B cell (primary cell): ENCODE results near the gene TDRD9. TPM values are rescaled to one million over a fixed set of nuclear protein-coding genes. Genes with fewer than 3 reads are reported as not detected.

ENCODE experiments used
- ATAC-seq: fragments of 200-7000 bp; cut with Tn5 transposase; one replicate; pipeline ENCODE4 v1.10.0; 2021; ENCODE audit warnings: low read depth, mild to moderate bottlenecking, moderate number of reproducible peaks, moderate library complexity
- CTCF ChIA-PET: fragments of 350-600 bp; sonication (Branson Sonifier 250); formaldehyde crosslinking; loops from one replicate; lab custom pipeline; 2021; ENCODE audit warnings: antibody characterized with exemption, inconsistent platforms; lab: Charles Lee
- POLR2A ChIA-PET: fragments of 350-600 bp; sonication (Branson Sonifier 250); formaldehyde crosslinking; loops from one replicate; lab custom pipeline; 2021; ENCODE audit warnings: antibody characterized with exemption; lab: Charles Lee
- DNase-seq: peaks from one replicate; pipeline ENCODE4 v3.0.0; 2013
- H2AFZ ChIP-seq: 2 replicates; pipeline ENCODE4 v1.6.1; 2012; ENCODE audit warnings: mild to moderate bottlenecking, low read depth, low read length; ENCODE audit not compliant: insufficient read depth, poor library complexity, severe bottlenecking
- H3K27ac ChIP-seq, 2 donors: 1 replicate in 1 of 2; 2 replicates in 1 of 2; pipeline ENCODE4 v1.5.1; 2012 to 2013; ENCODE audit warnings: low read length in 2 of 2, mild to moderate bottlenecking in 2 of 2, moderate library complexity in 1 of 2
- H3K27me3 ChIP-seq, 4 experiments: fragments of 200-600 bp in 1 of 4; sonication (generic) in 1 of 4; replicated peaks in 1 of 4; 1 replicate in 2 of 4; 2 replicates in 2 of 4; pipeline versions ENCODE4 v1.6.1 to v1.7.0; 2013 to 2016; ENCODE audit warnings: low read length in 3 of 4, mild to moderate bottlenecking in 2 of 4, mixed read lengths in 1 of 4, moderate library complexity in 1 of 4; ENCODE audit not compliant: insufficient read depth in 4 of 4, control insufficient read depth in 3 of 4; ENCODE audit errors: control extremely low read depth in 1 of 4
- H3K36me3 ChIP-seq, 2 experiments: replicated peaks in 1 of 2; 1 replicate in 1 of 2; 2 replicates in 1 of 2; pipeline versions ENCODE4 v1.6.1 to v1.7.1; 2013; ENCODE audit warnings: low read length in 1 of 2; ENCODE audit not compliant: insufficient read depth in 2 of 2, control insufficient read depth in 1 of 2; ENCODE audit errors: control extremely low read depth in 1 of 2, extremely low read depth in 1 of 2
- H3K4me1 ChIP-seq, 2 donors: fragments of 200-600 bp in 1 of 2; sonication (generic) in 1 of 2; 1 replicate in 1 of 2; 2 replicates in 1 of 2; pipeline versions ENCODE4 v1.5.1 to v1.6.1; 2013 to 2017; ENCODE audit warnings: low read length in 2 of 2; ENCODE audit not compliant: control insufficient read depth in 2 of 2, insufficient read depth in 2 of 2
- H3K4me2 ChIP-seq: replicated peaks from 2 replicates; pipeline ENCODE3; 2012; ENCODE audit warnings: mild to moderate bottlenecking, low read depth, low read length; ENCODE audit not compliant: poor library complexity, severe bottlenecking
- H3K4me3 ChIP-seq, 5 experiments: fragments of 200-600 bp in 1 of 5; sonication (generic) in 1 of 5; 1 replicate in 3 of 5; 2 replicates in 2 of 5; pipeline versions ENCODE4 v1.5.1 to v1.7.0; 2011 to 2016; ENCODE audit warnings: low read length in 4 of 5, mild to moderate bottlenecking in 4 of 5, low read depth in 2 of 5, control low read depth in 1 of 5, moderate library complexity in 1 of 5; ENCODE audit not compliant: insufficient read depth in 1 of 5; ENCODE audit errors: control extremely low read depth in 1 of 5, extremely low read depth in 1 of 5
- H3K79me2 ChIP-seq: fragments of 200-600 bp; sonication (generic); one replicate; pipeline ENCODE4 v1.6.0; 2016; ENCODE audit warnings: low read length; ENCODE audit not compliant: control insufficient read depth, insufficient read depth
- H3K9ac ChIP-seq: fragments of 200-600 bp; sonication (generic); 2 replicates; pipeline ENCODE4 v1.6.1; 2017; ENCODE audit warnings: mild to moderate bottlenecking, low read length, moderate library complexity
- H3K9me3 ChIP-seq, 3 donors: one replicate each; pipeline versions ENCODE4 v1.6.1 to v1.7.1; 2013; ENCODE audit warnings: low read length in 2 of 3; ENCODE audit not compliant: control insufficient read depth in 2 of 3, insufficient read depth in 1 of 3; ENCODE audit errors: control extremely low read depth in 1 of 3
- H4K20me1 ChIP-seq: 2 replicates; pipeline ENCODE4 v1.6.0; 2012; ENCODE audit warnings: mild to moderate bottlenecking, low read length; ENCODE audit not compliant: insufficient read depth, control insufficient read depth, poor library complexity, severe bottlenecking
- H3K27ac Mint-ChIP-seq: one replicate; pipeline ENCODE4 v1.8.0; 2021; ENCODE audit warnings: mixed read lengths
- H3K27me3 Mint-ChIP-seq: one replicate; pipeline ENCODE4 v1.8.0; 2021; ENCODE audit warnings: mixed read lengths
- H3K4me1 Mint-ChIP-seq: one replicate; pipeline ENCODE4 v1.8.0; 2021; ENCODE audit warnings: mixed read lengths
- H3K4me3 Mint-ChIP-seq: one replicate; pipeline ENCODE4 v1.8.0; 2021; ENCODE audit warnings: mixed read lengths
- H3K9me3 Mint-ChIP-seq: one replicate; pipeline ENCODE4 v1.8.0; 2022; ENCODE audit warnings: mixed read lengths; ENCODE audit not compliant: insufficient read depth
- EZH2 ChIP-seq: IDR thresholded peaks from 2 replicates; pipeline ENCODE4 v1.6.1; 2012; ENCODE audit warnings: borderline replicate concordance, low read depth, mild to moderate bottlenecking, moderate library complexity, low read length; ENCODE audit not compliant: insufficient read depth, poor library complexity, severe bottlenecking
- WGBS: methylation state at CpG from one replicate; pipeline ENCODE4 v1.1.5; 2013; ENCODE audit warnings: missing lambda C conversion rate; ENCODE audit not compliant: insufficient coverage; 5-methylcytosine and 5-hydroxymethylcytosine counted together
- intact Hi-C: fragments of 100-400 bp; cut with micrococcal nuclease; formaldehyde crosslinking; loops from one replicate; pipeline ENCODE4 v1.10.0; 2022
- polyA plus RNA-seq: library from polyadenylated mRNA; depleted of rRNA; stranded (reverse); fragments of >200 nt; gene quantifications from 2 replicates; pipeline ENCODE4 v1.2.3, GENCODE V29; 2012
- total RNA-seq, 2 donors: library from RNA; stranded (reverse); fragments of 120-200 nt in 1 of 2; gene quantifications; 1 replicate in 1 of 2; 2 replicates in 1 of 2; pipeline versions ENCODE4 v1.2.3 to v1.2.4, GENCODE V29; 2013 to 2022
- TF ChIP-seq, protein P1 (sequence below): fragments of 200-600 bp; IDR thresholded peaks from one replicate; pipeline ENCODE4 v1.8.0; 2022; ENCODE audit warnings: antibody characterized with exemption, mild to moderate bottlenecking

TDRD9 gene
- total and polyA plus RNA-seq, 2 donors (not counting 1 experiment from before 2014, with no cell fraction given) = 1.1 to 2.4 TPM

DNA sequence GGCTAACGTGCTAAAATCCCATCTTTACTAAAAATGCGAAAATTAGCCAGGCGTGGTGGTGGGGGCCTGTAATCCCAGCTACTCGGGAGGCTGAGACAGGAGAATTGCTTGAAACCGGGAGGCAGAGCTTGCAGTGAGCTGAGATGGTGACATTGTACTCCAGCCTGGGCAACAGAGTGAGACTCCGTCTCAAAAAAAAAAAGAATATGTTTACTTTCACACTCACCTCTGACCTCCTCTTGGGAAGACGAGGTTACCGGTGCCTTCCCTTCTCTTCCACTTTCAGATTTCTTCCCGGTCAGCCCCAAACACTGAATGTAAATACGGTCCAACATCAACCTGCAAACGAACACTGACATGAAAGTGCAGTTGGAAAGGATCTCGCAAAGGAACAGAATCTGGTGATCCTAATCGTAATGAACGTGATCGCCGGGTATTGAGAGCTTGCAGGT, 49.1 kb upstream of the TDRD9 start:
- H3K27me3 ChIP-seq = peaks cover 0 to 30% (median 3%) of the 10 kb centered on the region in 4 experiments
- ChIA-PET CTCF (interaction anchor here (0.6 to 2.4 kb wide), 2 partner anchors 21 to 403 kb away, joined by 4 to 8 read pairs; no protein-coding TSS in a partner anchor), POLR2A (no interaction called here)
- peak overlapping the region; percentile 63 for H3K4me3 Mint-ChIP-seq
- no peak overlapping the region for H3K27ac Mint-ChIP-seq
- no peaks in the 10 kb centered on the region for H3K36me3 ChIP-seq
- DNase-seq (no peak), ATAC-seq (no peak)
- H3K4me2 ChIP-seq = peak overlapping the region; percentile 72
- no peaks in the 10 kb centered on the region for H3K9me3 Mint-ChIP-seq
- H3K27ac ChIP-seq = no peak overlapping the region
- H2AFZ ChIP-seq = peak overlapping the region; percentile 59
- H4K20me1 ChIP-seq = no peaks in the 10 kb centered on the region
- no peak overlapping the region for H3K9ac ChIP-seq
- WGBS = 89% methylated on average over 16 of the region's 16 CpGs
- H3K9me3 ChIP-seq = no peaks in the 10 kb centered on the region
- peaks cover 11% of the 10 kb centered on the region for H3K4me1 Mint-ChIP-seq
- peaks cover 11% of the 10 kb centered on the region for H3K27me3 Mint-ChIP-seq
- H3K79me2 ChIP-seq = no peaks in the 10 kb centered on the region
- TF ChIP-seq EZH2 = no peak
- TF ChIP-seq, protein P1, sequence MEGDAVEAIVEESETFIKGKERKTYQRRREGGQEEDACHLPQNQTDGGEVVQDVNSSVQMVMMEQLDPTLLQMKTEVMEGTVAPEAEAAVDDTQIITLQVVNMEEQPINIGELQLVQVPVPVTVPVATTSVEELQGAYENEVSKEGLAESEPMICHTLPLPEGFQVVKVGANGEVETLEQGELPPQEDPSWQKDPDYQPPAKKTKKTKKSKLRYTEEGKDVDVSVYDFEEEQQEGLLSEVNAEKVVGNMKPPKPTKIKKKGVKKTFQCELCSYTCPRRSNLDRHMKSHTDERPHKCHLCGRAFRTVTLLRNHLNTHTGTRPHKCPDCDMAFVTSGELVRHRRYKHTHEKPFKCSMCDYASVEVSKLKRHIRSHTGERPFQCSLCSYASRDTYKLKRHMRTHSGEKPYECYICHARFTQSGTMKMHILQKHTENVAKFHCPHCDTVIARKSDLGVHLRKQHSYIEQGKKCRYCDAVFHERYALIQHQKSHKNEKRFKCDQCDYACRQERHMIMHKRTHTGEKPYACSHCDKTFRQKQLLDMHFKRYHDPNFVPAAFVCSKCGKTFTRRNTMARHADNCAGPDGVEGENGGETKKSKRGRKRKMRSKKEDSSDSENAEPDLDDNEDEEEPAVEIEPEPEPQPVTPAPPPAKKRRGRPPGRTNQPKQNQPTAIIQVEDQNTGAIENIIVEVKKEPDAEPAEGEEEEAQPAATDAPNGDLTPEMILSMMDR = no peak
- intact Hi-C loops = no loop called here
- H3K4me3 ChIP-seq = no peak overlapping the region
- peaks cover 6 to 15% of the 10 kb centered on the region in 2 donors for H3K4me1 ChIP-seq

DNA sequence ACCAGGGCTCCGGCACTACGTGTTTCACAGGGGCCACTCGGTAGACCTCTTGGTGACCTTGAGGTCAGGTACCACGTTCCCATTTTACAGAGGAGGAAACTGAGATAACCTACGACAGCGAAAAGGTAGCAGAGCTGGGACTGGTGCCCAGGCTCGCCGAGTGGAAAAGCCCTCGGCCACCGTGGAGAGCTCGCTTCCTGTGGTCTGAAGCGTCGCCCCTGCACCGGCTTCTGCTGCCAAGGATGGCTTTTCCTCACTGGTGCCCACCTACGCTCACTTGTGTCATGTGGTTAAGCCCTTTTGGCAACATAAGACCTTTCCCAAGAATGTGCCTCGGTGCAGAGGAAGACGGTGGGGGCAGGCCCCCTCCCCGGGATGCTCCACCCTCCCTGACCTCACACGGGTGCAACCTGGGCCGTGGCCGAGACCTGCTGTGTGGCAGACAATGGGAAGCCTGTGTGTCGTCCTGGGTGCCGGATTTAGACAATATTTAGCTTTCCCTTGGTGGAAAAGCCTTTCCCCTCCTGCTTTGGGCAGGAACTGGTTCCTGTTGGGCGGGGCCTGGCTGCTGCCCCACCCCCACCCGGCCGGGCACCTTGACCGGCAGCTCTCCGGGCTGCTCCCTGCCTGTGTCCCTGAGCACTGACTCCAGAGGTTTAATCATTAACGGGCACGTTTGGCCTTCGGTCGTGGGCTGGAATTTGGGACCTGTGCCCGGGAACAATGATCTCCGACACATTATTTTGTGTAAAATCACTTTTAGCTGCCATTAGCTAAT, 48.5 kb upstream of the TDRD9 start:
- no peak overlapping the region for H3K27ac Mint-ChIP-seq
- WGBS = 21% methylated on average over 31 of the region's 34 CpGs
- H3K27me3 Mint-ChIP-seq = peaks cover 11% of the 10 kb centered on the region
- no peaks in the 10 kb centered on the region for H3K9me3 ChIP-seq
- no peaks in the 10 kb centered on the region for H4K20me1 ChIP-seq
- H3K4me1 ChIP-seq = peaks cover 6 to 15% of the 10 kb centered on the region in 2 donors
- H3K36me3 ChIP-seq = no peaks in the 10 kb centered on the region
- H3K9me3 Mint-ChIP-seq = no peaks in the 10 kb centered on the region
- H3K27ac ChIP-seq = no peak overlapping the region
- DNase-seq (no peak), ATAC-seq (peak; percentile 17)
- CTCF ChIA-PET = interaction anchor here (0.5 to 2.4 kb wide), 3 partner anchors 21 to 528 kb away, joined by 4 to 8 read pairs (median 4); no protein-coding TSS in a partner anchor
- H3K27me3 ChIP-seq = peaks cover 0 to 30% (median 3%) of the 10 kb centered on the region in 4 experiments
- POLR2A ChIA-PET = no interaction called here
- intact Hi-C loops = no loop called here
- H3K9ac ChIP-seq = peak overlapping the region; percentile 55
- no peaks in the 10 kb centered on the region for H3K79me2 ChIP-seq
- H3K4me1 Mint-ChIP-seq = peaks cover 11% of the 10 kb centered on the region
- H3K4me3 ChIP-seq = peak overlapping the region in 4 of 5 experiments; percentile 4 to 52 (median 45)
- peak overlapping the region; percentile 59 for H2AFZ ChIP-seq
- H3K4me3 Mint-ChIP-seq = peak overlapping the region; percentile 63
- H3K4me2 ChIP-seq = peak overlapping the region; percentile 72
- TF ChIP-seq EZH2 = no peak
- TF ChIP-seq, protein P1 = no peak
